OCI-LY7 (cell line): ENCODE measurements around the gene CCDC57. TPM values are rescaled to one million over a fixed set of nuclear protein-coding genes. Genes with fewer than 3 reads are reported as not detected.

Experiments
- BruUV-seq: library from RNA; stranded (reverse); fragments of 400-500 nt; replicated peaks from 2 replicates; lab custom pipeline; 2021; lab: Mats Ljungman, UMichigan
- CTCF ChIA-PET: fragments of 300-600 bp; sonication (Branson Sonifier 250); formaldehyde crosslinking; loops from one replicate; lab custom pipeline; 2022; ENCODE audit warnings: antibody characterized with exemption; ENCODE audit not compliant: unreplicated experiment; lab: Charles Lee
- POLR2A ChIA-PET: fragments of 300-600 bp; sonication (Branson Sonifier 250); formaldehyde crosslinking; loops from one replicate; lab custom pipeline; 2022; ENCODE audit warnings: antibody characterized with exemption; lab: Charles Lee
- DNase-seq: peaks from one replicate; pipeline ENCODE4 v3.0.0-alpha.2; 2015; ENCODE audit warnings: low spot score
- H2AFZ ChIP-seq: fragments of 200-600 bp; sonication (generic), shearing (Covaris generic); 2 replicates; pipeline ENCODE4 v1.6.1; 2014; ENCODE audit warnings: mild to moderate bottlenecking, antibody characterized with exemption, low read length, moderate library complexity
- H3K27ac ChIP-seq: fragments of 200-600 bp; sonication (generic); 2 replicates; pipeline ENCODE4 v1.5.1; 2014; ENCODE audit warnings: mixed run types, low read depth, mild to moderate bottlenecking, moderate library complexity, low read length, inconsistent platforms; ENCODE audit not compliant: poor library complexity, severe bottlenecking
- H3K36me3 ChIP-seq: fragments of 200-600 bp; sonication (generic); 2 replicates; pipeline ENCODE4 v1.6.1; 2014; ENCODE audit warnings: mild to moderate bottlenecking, antibody characterized with exemption, low read length, moderate library complexity, mixed read lengths; ENCODE audit not compliant: insufficient read depth
- H3K4me1 ChIP-seq: fragments of 200-600 bp; sonication (generic); 2 replicates; pipeline ENCODE4 v1.5.1; 2014; ENCODE audit warnings: mild to moderate bottlenecking, low read length; ENCODE audit not compliant: insufficient read depth, poor library complexity, severe bottlenecking
- H3K4me2 ChIP-seq: fragments of 200-600 bp; sonication (generic); 2 replicates; pipeline ENCODE4 v1.6.1; 2014; ENCODE audit warnings: mild to moderate bottlenecking, low read length
- H3K4me3 ChIP-seq: fragments of 200-600 bp; sonication (generic); 2 replicates; pipeline ENCODE4 v1.5.1; 2014; ENCODE audit warnings: mild to moderate bottlenecking, low read depth, low read length; ENCODE audit not compliant: poor library complexity, severe bottlenecking
- H3K79me2 ChIP-seq: fragments of 200-600 bp; sonication (generic); 2 replicates; pipeline ENCODE4 v1.6.1; 2016; ENCODE audit warnings: low read depth, mild to moderate bottlenecking, low read length, moderate library complexity, mixed read lengths; ENCODE audit not compliant: insufficient read depth
- H3K9me2 ChIP-seq: fragments of 200-600 bp; sonication (generic); 2 replicates; pipeline ENCODE4 v1.6.1; 2016; ENCODE audit warnings: mild to moderate bottlenecking, low read length, mixed read lengths; ENCODE audit not compliant: insufficient read depth
- H3K9me3 ChIP-seq: fragments of 200-600 bp; sonication (generic); 2 replicates; pipeline ENCODE4 v1.6.1; 2014; ENCODE audit warnings: mild to moderate bottlenecking, mixed run types, low read length, mixed read lengths
- H4K20me1 ChIP-seq: fragments of 200-600 bp; sonication (generic); 2 replicates; pipeline ENCODE4 v1.6.1; 2014; ENCODE audit warnings: mild to moderate bottlenecking, antibody characterized with exemption, low read length, moderate library complexity, mixed read lengths; ENCODE audit not compliant: insufficient read depth
- CTCF ChIP-seq: fragments of 200-600 bp; sonication (generic); conservative IDR thresholded peaks from 2 replicates; pipeline ENCODE4 v1.5.1; 2014; ENCODE audit warnings: mild to moderate bottlenecking, antibody characterized with exemption, low read length, moderate library complexity, mixed read lengths
- EZH2phosphoT487 ChIP-seq: fragments of 200-600 bp; sonication (generic); IDR thresholded peaks from 2 replicates; pipeline ENCODE4 v1.6.1; 2018; ENCODE audit warnings: low read depth, borderline replicate concordance, mild to moderate bottlenecking, mixed run types, antibody characterized with exemption, low read length, moderate library complexity, mixed read lengths
- intact Hi-C: fragments of 100-400 bp; cut with micrococcal nuclease; formaldehyde crosslinking; loops from one replicate; pipeline ENCODE4 v1.10.0; 2022; ENCODE audit not compliant: unreplicated experiment
- total RNA-seq, 2 experiments: library from RNA; depleted of rRNA in 1 of 2; stranded (reverse); fragments of >200 nt in 1 of 2; shearing (Covaris generic) in 1 of 2; gene quantifications; 2 replicates each; pipeline ENCODE4 v1.2.3, GENCODE V29; 2014 to 2022

The CCDC57 gene
- total RNA-seq, 2 experiments from 2014 or later: 34.5 to 58.7 TPM

- Histone ChIP-seq H4K20me1 (no peaks in the 10 kb centered on the region), H3K9me2 (no peaks in the 10 kb centered on the region), H3K4me1 (peaks cover 21% of the 10 kb centered on the region), H3K27ac (no peak overlapping the region), H3K79me2 (peaks cover 8% of the 10 kb centered on the region; the same call in 1 of the 2 replicates), H3K4me2 (peak overlapping the region; percentile 91; the same call in 1 of the 2 replicates), H2AFZ (no peak overlapping the region), H3K9me3 (no peaks in the 10 kb centered on the region), H3K36me3 (peaks cover 55% of the 10 kb centered on the region), H3K4me3 (no peak overlapping the region)
- POLR2A ChIA-PET: interaction anchor here (0.9 kb wide), 1 partner anchor 16 kb away, joined by 4 read pairs; the partner anchor contains the start of gene DCXR
- TF ChIP-seq EZH2phosphoT487 (no peak), CTCF (no peak)
- no peak for DNase-seq
- CTCF ChIA-PET: no interaction called here
- intact Hi-C loops: no loop called here
- BruUV-seq: no TSS peak
Observed at GRCh38 chr17:82053556-82054263, 158.9 kb downstream of the CCDC57 start.

DNA sequence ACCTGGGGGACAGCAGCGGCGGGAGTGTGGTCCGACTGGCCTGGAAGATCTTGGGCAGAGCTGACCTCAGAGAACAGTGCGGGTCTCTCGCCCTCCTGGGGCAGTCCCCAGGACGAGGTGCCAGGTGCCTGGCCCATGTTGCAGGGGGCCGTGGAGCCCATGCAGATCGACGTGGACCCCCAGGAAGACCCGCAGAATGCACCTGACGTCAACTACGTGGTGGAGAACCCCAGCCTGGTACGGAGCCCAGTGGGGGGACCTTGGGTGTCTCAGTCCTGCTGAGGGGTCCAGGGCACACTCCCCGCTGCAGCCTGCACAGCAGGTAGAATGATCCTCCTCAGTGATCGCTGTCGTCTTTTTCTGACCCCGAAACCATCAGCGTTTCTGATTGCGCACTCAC, 159.5 kb downstream of the CCDC57 start:
- no peaks in the 10 kb centered on the region for H3K9me3 ChIP-seq
- H4K20me1 ChIP-seq: no peaks in the 10 kb centered on the region
- DNase-seq: no peak
- BruUV-seq: no TSS peak
- H3K4me2 ChIP-seq: peak overlapping the region; percentile 91
- TF ChIP-seq EZH2phosphoT487 (no peak), CTCF (no peak)
- H3K27ac ChIP-seq: no peak overlapping the region
- POLR2A ChIA-PET: no interaction called here
- H3K4me1 ChIP-seq: peaks cover 21% of the 10 kb centered on the region
- CTCF ChIA-PET: no interaction called here
- H3K36me3 ChIP-seq: peaks cover 49% of the 10 kb centered on the region
- H3K79me2 ChIP-seq: peaks cover 8% of the 10 kb centered on the region; the same call in 1 of the 2 replicates
- H2AFZ ChIP-seq: no peak overlapping the region
- no peaks in the 10 kb centered on the region for H3K9me2 ChIP-seq
- H3K4me3 ChIP-seq: peak overlapping the region; percentile 75
- intact Hi-C loops: no loop called here

DNA sequence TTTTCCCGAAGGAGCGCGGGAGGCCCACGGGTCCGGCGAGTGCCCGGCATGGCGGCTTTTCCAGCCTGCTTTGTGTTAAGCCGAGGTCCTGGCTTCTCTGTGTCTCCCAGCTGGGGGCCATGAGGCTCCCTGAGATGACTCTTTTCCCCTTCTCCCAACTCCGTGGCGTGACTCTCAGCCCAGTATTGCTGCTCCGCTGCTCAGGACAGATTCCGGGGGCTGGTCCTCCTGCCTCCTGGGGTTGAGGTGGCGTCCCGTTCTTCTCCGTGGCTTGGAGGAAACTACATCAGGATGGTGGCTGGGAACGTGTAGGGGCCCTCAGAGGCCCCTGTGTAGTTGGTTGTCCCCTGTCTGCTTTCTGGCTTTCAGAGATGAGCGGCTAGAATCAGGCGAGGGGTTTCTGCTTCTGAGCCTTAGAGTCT, 160.0 kb downstream of the CCDC57 start:
- no peaks in the 10 kb centered on the region for H3K9me2 ChIP-seq
- ChIA-PET POLR2A (no interaction called here), CTCF (no interaction called here)
- H3K27ac ChIP-seq: no peak overlapping the region
- DNase-seq: no peak
- TF ChIP-seq EZH2phosphoT487: no peak
- no peak for TF ChIP-seq CTCF
- BruUV-seq: no TSS peak
- H4K20me1 ChIP-seq: no peaks in the 10 kb centered on the region
- H3K79me2 ChIP-seq: peaks cover 8% of the 10 kb centered on the region; the same call in 1 of the 2 replicates
- peaks cover 45% of the 10 kb centered on the region for H3K36me3 ChIP-seq
- H3K4me3 ChIP-seq: peak overlapping the region; percentile 75
- H3K4me2 ChIP-seq: peak overlapping the region; percentile 91
- H3K9me3 ChIP-seq: no peaks in the 10 kb centered on the region
- peaks cover 21% of the 10 kb centered on the region for H3K4me1 ChIP-seq
- intact Hi-C loops: no loop called here
- no peak overlapping the region for H2AFZ ChIP-seq
